Common myeloid progenitor, CD34-positive (primary cell): ENCODE data around the gene NOP9.

Source experiments
- CTCF ChIA-PET: fragments of 350-600 bp; sonication (Branson Sonifier 250); formaldehyde crosslinking; loops from one replicate; lab custom pipeline; 2021; ENCODE audit warnings: antibody characterized with exemption; lab: Charles Lee
- POLR2A ChIA-PET: fragments of 350-600 bp; sonication (Branson Sonifier 250); formaldehyde crosslinking; loops from one replicate; lab custom pipeline; 2021; ENCODE audit warnings: antibody characterized with exemption; lab: Charles Lee
- DNase-seq, 3 donors: peaks; one replicate each; pipeline versions ENCODE4 v3.0.0 to v3.0.0-alpha.2; 2013
- H3K27ac ChIP-seq, 2 experiments: 1 replicate in 1 of 2; 2 replicates in 1 of 2; pipeline ENCODE4 v1.7.0; 2013; ENCODE audit warnings: inconsistent platforms in 2 of 2, low read length in 2 of 2, mild to moderate bottlenecking in 2 of 2, low read depth in 1 of 2, moderate library complexity in 1 of 2; ENCODE audit not compliant: severe bottlenecking in 2 of 2, insufficient read depth in 1 of 2, poor library complexity in 1 of 2
- H3K27me3 ChIP-seq, 5 experiments: replicated peaks in 2 of 5; 1 replicate in 3 of 5; 2 replicates in 2 of 5; pipeline versions ENCODE4 v1.6.1 to v1.7.0; 2013; ENCODE audit warnings: low read length in 4 of 5, mild to moderate bottlenecking in 2 of 5, moderate library complexity in 2 of 5, inconsistent platforms in 1 of 5; ENCODE audit not compliant: insufficient read depth in 5 of 5, control insufficient read depth in 4 of 5
- H3K36me3 ChIP-seq, 4 experiments: 1 replicate in 2 of 4; 2 replicates in 2 of 4; pipeline versions ENCODE4 v1.6.1 to v1.7.0; 2013; ENCODE audit warnings: low read length in 3 of 4, control low read depth in 1 of 4, mild to moderate bottlenecking in 1 of 4; ENCODE audit not compliant: control insufficient read depth in 4 of 4, insufficient read depth in 4 of 4
- H3K4me1 ChIP-seq, 4 experiments: 1 replicate in 3 of 4; 2 replicates in 1 of 4; pipeline versions ENCODE4 v1.6.1 to v1.7.1; 2013; ENCODE audit warnings: low read length in 3 of 4, mild to moderate bottlenecking in 3 of 4, control low read depth in 1 of 4, inconsistent platforms in 1 of 4, moderate library complexity in 1 of 4; ENCODE audit not compliant: control insufficient read depth in 4 of 4, insufficient read depth in 4 of 4; ENCODE audit errors: control extremely low read depth in 1 of 4
- H3K4me3 ChIP-seq, 7 experiments: 1 replicate in 4 of 7; 2 replicates in 3 of 7; pipeline versions ENCODE4 v1.5.1 to v1.7.0; 2013; ENCODE audit warnings: mild to moderate bottlenecking in 7 of 7, low read length in 6 of 7, moderate library complexity in 6 of 7, inconsistent platforms in 2 of 7, low read depth in 2 of 7, control low read depth in 1 of 7; ENCODE audit not compliant: insufficient read depth in 4 of 7, control insufficient read depth in 1 of 7; ENCODE audit errors: extremely low read depth in 1 of 7
- H3K9me3 ChIP-seq, 5 experiments: 1 replicate in 4 of 5; 2 replicates in 1 of 5; pipeline versions ENCODE4 v1.6.1 to v1.7.1; 2013; ENCODE audit warnings: low read length in 4 of 5, mild to moderate bottlenecking in 2 of 5, inconsistent platforms in 1 of 5, low read depth in 1 of 5, moderate library complexity in 1 of 5; ENCODE audit not compliant: control insufficient read depth in 4 of 5, insufficient read depth in 2 of 5; ENCODE audit errors: control extremely low read depth in 1 of 5
- WGBS: methylation state at CpG from one replicate; pipeline ENCODE4 v1.1.5; 2013; ENCODE audit not compliant: insufficient coverage; 5-methylcytosine and 5-hydroxymethylcytosine counted together

NOP9 gene

DNA sequence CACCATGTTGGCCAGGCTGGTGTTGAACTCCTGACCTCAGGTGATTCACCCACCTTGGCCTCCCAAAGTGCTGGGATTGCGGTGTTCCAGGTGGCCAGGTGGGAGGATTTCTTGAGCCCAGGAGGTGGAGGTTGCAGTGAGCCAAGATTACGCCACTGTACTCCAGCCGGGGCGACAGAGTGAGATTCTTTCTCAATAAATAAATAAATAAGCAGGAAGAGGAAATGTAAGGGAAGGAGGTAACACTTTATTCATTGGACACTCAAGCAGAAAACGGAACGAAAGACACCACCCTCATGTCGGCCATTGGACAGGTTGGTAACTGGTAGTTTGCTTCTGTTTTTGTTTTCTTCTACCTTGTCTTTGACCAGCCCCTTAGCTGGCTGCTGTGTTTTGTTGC lies 55.4 kb downstream of the NOP9 start:
- no peak overlapping the region for H3K4me3 ChIP-seq
- peaks cover 0 to 2% (median 0%) of the 10 kb centered on the region in 5 experiments for H3K27me3 ChIP-seq
- no peaks in the 10 kb centered on the region for H3K4me1 ChIP-seq
- CTCF ChIA-PET = no interaction called here
- no peaks in the 10 kb centered on the region for H3K36me3 ChIP-seq
- H3K9me3 ChIP-seq = peaks cover 0 to 2% (median 0%) of the 10 kb centered on the region in 5 experiments
- POLR2A ChIA-PET = interaction anchor here (0.6 kb wide), 1 partner anchor 82 kb away, joined by 5 read pairs; no protein-coding TSS in a partner anchor
- no peak for DNase-seq
- H3K27ac ChIP-seq = no peak overlapping the region
- WGBS = 100% methylated on average over 6 of the region's 7 CpGs

DNA sequence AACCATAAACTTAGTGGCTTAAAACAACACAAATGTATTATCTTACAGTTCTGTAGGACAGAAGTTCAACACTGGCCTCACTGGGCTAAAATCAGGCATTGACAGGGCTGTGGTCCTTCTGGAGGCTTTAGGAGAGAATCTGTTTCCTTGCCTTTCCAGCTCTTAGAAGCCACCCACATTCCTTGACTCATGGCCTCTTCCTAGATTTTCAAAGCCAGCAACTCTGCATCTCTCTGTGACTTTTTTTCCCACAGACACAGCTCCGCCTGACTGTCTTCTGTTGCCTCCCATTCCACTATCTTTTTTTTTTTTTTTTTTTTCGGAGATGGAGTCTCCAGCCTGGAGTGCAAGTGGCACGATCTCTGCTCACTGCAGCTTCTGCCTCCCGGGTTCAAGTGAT lies 56.6 kb downstream of the NOP9 start:
- DNase-seq = no peak
- 100% methylated on average over 1 of the region's 4 CpGs for WGBS
- Histone ChIP-seq H3K4me3 (no peak overlapping the region), H3K36me3 (no peaks in the 10 kb centered on the region), H3K4me1 (no peaks in the 10 kb centered on the region), H3K9me3 (peaks cover 0 to 2% (median 0%) of the 10 kb centered on the region in 5 experiments), H3K27ac (no peak overlapping the region), H3K27me3 (no peaks in the 10 kb centered on the region)
- ChIA-PET CTCF (interaction anchor here (0.7 to 8.8 kb wide), 6 partner anchors 11 to 77 kb away, joined by 3 to 130 read pairs (median 4); partner anchors contain the start of genes CBLN3 and KHNYN), POLR2A (no interaction called here)
